ENCODE results near the gene U2AF1L4.
"Not testable (repeated sequence)": the region's sequence is repeated elsewhere in the genome, so short reads cannot be mapped to it uniquely, and the experiment has no call there.

Gene U2AF1L4

GRCh38 chr19:35780717-35781116 lies 35.5 kb upstream of the U2AF1L4 start:
- DNase-seq = no peak

- DNase-seq = no peak
Measured at GRCh38 chr19:35780058-35780457, 34.8 kb upstream of the U2AF1L4 start.

- no peak for DNase-seq
Measured at GRCh38 chr19:35779033-35779432, 33.8 kb upstream of the U2AF1L4 start.

GRCh38 chr19:35777961-35778360 lies 32.7 kb upstream of the U2AF1L4 start:
- no peak for DNase-seq

- peak; percentile 85 for DNase-seq
Measured at GRCh38 chr19:35777086-35777841, 32.0 kb upstream of the U2AF1L4 start.

GRCh38 chr19:35776102-35776788 lies 31.0 kb upstream of the U2AF1L4 start:
- DNase-seq = peak; percentile 72

- DNase-seq = peak; percentile 100
Measured at GRCh38 chr19:35775298-35776101, 30.3 kb upstream of the U2AF1L4 start, which contains the start of gene ARHGAP33. TSS of gene ARHGAP33 (plus strand) at chr19:35775564. CDS start at chr19:35775659, 95 bp downstream.

- DNase-seq = no peak
Measured at GRCh38 chr19:35775046-35775297, 29.8 kb upstream of the U2AF1L4 start.

GRCh38 chr19:35774274-35775045 lies 29.2 kb upstream of the U2AF1L4 start:
- no peak for DNase-seq

GRCh38 chr19:35773020-35773806 lies 28.0 kb upstream of the U2AF1L4 start:
- no peak for DNase-seq

- DNase-seq = not testable (repeated sequence)
Measured at GRCh38 chr19:35772362-35772761, 27.1 kb upstream of the U2AF1L4 start.

GRCh38 chr19:35768082-35768421 lies 22.8 kb upstream of the U2AF1L4 start:
- no peak for DNase-seq

- peak; percentile 75 for DNase-seq
Measured at GRCh38 chr19:35767288-35768081, 22.3 kb upstream of the U2AF1L4 start.

GRCh38 chr19:35766571-35767104 lies 21.4 kb upstream of the U2AF1L4 start:
- no peak for DNase-seq

GRCh38 chr19:35764432-35765315 lies 19.5 kb upstream of the U2AF1L4 start:
- no peak for DNase-seq

GRCh38 chr19:35760711-35761349 lies 15.6 kb upstream of the U2AF1L4 start:
- no peak for DNase-seq

GRCh38 chr19:35759697-35760096 lies 14.5 kb upstream of the U2AF1L4 start:
- no peak for DNase-seq

- DNase-seq = peak; percentile 100
Measured at GRCh38 chr19:35757749-35758608, 12.8 kb upstream of the U2AF1L4 start, which contains the start of gene PROSER3. TSS of gene PROSER3 (plus strand) at chr19:35758176. CDS start at chr19:35758216, 40 bp downstream.
